ENCODE measurements around the gene OSGIN1. TPM values are rescaled to one million over a fixed set of nuclear protein-coding genes. Genes with fewer than 3 reads are reported as not detected.

OSGIN1 gene
- polyA plus RNA-seq, 1 experiment: 6.2 TPM

- Histone ChIP-seq H3K9me3 (ENCODE audit: control insufficient read depth, insufficient read depth, low read length) (no peaks in the 10 kb centered on the region; the same call in 1 of the 2 replicates), H3K27ac (ENCODE audit: low read depth, low read length) (no peak overlapping the region), H3K4me3 (ENCODE audit: low read depth, low read length) (no peak overlapping the region), H3K27me3 (ENCODE audit: control insufficient read depth, insufficient read depth, low read length) (no peaks in the 10 kb centered on the region)
- DNase-seq (ENCODE audit: low read depth, low spot score): no peak
- TF ChIP-seq CTCF (IDR thresholded peaks at IDR 0.05; ENCODE audit: low read depth, low read length): no peak
- ChIA-PET POLR2A (no interaction called here), CTCF (no interaction called here)
These were observed 22.1 kb upstream of the OSGIN1 start for GRCh38 chr16:83930730-83931500.

- CTCF ChIA-PET: no interaction called here
- Histone ChIP-seq H3K27ac (ENCODE audit: low read depth, low read length) (no peak overlapping the region), H3K27me3 (ENCODE audit: control insufficient read depth, insufficient read depth, low read length) (peaks cover 2% of the 10 kb centered on the region), H3K4me3 (ENCODE audit: low read depth, low read length) (no peak overlapping the region), H3K9me3 (ENCODE audit: control insufficient read depth, insufficient read depth, low read length) (no peaks in the 10 kb centered on the region; the same call in 1 of the 2 replicates)
- no peak for TF ChIP-seq CTCF (IDR thresholded peaks at IDR 0.05; ENCODE audit: low read depth, low read length)
- no peak for DNase-seq (ENCODE audit: low read depth, low spot score)
- POLR2A ChIA-PET: no interaction called here
These were observed 21.5 kb upstream of the OSGIN1 start for GRCh38 chr16:83931556-83931955.

GRCh38 chr16:83932304-83932703, 20.7 kb upstream of the OSGIN1 start:
- Histone ChIP-seq H3K4me3 (ENCODE audit: low read depth, low read length) (no peak overlapping the region), H3K27ac (ENCODE audit: low read depth, low read length) (no peak overlapping the region), H3K9me3 (ENCODE audit: control insufficient read depth, insufficient read depth, low read length) (no peaks in the 10 kb centered on the region; the same call in 1 of the 2 replicates), H3K27me3 (ENCODE audit: control insufficient read depth, insufficient read depth, low read length) (peaks cover 2% of the 10 kb centered on the region)
- ChIA-PET CTCF (interaction anchor here (0.8 kb wide), 1 partner anchor 133 kb away, joined by 3 read pairs; no protein-coding TSS in a partner anchor), POLR2A (no interaction called here)
- TF ChIP-seq CTCF (IDR thresholded peaks at IDR 0.05; ENCODE audit: low read depth, low read length): no peak
- no peak for DNase-seq (ENCODE audit: low read depth, low spot score)

GRCh38 chr16:83932955-83933673, 19.9 kb upstream of the OSGIN1 start:
- Histone ChIP-seq H3K4me3 (ENCODE audit: low read depth, low read length) (no peak overlapping the region), H3K9me3 (ENCODE audit: control insufficient read depth, insufficient read depth, low read length) (no peaks in the 10 kb centered on the region; the same call in 1 of the 2 replicates), H3K27me3 (ENCODE audit: control insufficient read depth, insufficient read depth, low read length) (peaks cover 2% of the 10 kb centered on the region), H3K27ac (ENCODE audit: low read depth, low read length) (no peak overlapping the region)
- ChIA-PET CTCF (no interaction called here), POLR2A (no interaction called here)
- no peak for TF ChIP-seq CTCF (IDR thresholded peaks at IDR 0.05; ENCODE audit: low read depth, low read length)
- no peak for DNase-seq (ENCODE audit: low read depth, low spot score)
